GM21786 (cell line): ENCODE measurements around the gene CNOT1.

Experiments
- ATAC-seq: cut with Tn5 transposase; IDR thresholded peaks from one replicate; pipeline ENCODE4 v1.9.1; 2021; ENCODE audit not compliant: unreplicated experiment

Gene CNOT1

DNA sequence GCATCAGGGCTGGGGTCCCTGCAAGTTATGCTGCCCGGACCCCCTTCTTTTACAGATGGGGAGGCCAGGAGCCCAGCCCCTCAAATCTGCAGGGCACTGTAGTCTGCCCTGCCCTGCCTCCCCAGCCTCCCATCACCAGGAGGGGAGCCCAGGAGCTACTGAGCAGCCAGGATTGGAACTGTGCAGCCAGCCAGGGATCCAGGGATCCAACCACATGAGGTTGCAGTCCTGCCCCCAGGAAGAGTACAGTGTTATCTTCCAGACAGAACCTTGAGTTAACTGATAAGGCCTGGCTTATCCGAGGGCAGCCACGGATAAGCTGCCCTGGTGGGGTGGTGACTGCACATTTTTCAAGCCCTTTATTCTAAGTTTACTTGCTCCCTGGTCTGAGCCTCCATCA, 141.1 kb downstream of the CNOT1 start:
- no peak for ATAC-seq

DNA sequence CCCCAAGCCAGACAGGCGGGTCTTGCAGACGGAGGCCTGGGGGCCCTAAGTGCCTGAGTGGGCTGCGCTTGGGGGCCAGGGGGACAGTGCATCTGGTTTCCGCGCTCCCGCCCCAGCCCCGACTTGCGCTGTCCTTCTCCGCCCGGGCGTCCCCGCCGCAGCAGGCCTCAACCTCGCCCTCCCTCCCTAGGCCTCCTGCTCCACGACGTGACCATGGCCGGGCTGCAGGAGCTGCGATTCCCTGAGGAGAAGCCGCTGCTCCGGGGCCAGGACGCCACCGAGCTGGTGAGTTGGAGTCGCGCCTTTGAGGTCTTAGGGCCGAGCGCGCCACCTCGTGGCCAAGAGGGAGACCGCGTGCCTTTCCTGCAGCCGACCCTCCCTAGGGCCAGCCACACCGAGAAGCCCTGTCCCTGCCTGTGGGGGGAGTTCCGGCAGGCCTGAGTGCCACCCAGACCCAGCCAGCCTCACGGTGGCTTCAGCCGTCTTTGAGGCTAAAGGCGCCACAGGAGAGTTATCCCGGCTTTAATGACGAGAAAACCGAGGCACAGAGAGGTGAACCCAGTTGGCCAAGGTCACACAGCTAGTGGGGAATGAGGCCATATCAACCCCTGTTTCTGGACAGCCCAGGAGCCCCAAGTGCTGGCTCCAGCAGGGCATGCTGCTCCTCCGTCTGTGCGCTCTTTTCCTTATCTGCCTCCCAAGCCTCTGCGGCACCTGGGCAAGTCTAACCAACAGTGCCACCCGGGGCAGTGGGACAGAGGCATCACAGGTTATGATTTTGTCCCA, 141.9 kb downstream of the CNOT1 start:
- no peak for ATAC-seq

GRCh38 chr16:58485184-58485887, 144.3 kb downstream of the CNOT1 start:
- no peak for ATAC-seq

DNA sequence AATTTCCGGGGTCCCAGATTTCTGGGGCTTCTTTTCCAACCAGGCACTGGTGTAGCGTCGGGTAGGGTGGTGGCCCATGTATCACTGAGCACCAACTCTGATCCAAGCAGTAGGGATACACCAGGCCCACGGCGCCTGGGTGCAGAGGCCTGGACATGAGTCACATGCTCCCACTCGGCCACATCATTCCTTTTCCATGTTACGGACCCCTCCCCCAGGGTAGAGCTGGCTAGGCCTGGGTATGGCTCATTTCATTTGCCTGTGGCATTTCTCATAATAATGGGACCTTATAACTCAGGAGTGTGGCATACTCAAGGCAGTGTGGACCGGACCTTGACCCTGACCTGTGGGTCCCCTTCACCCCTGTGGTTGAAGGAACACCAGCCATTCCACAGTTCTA, 147.7 kb downstream of the CNOT1 start:
- ATAC-seq, result no peak

GRCh38 chr16:58481226-58481869, 148.3 kb downstream of the CNOT1 start:
- ATAC-seq, result no peak

- no peak for ATAC-seq
Measured at GRCh38 chr16:58478427-58478826, 151.2 kb downstream of the CNOT1 start.

- no peak for ATAC-seq
Measured at GRCh38 chr16:58476791-58477190, 152.8 kb downstream of the CNOT1 start.

DNA sequence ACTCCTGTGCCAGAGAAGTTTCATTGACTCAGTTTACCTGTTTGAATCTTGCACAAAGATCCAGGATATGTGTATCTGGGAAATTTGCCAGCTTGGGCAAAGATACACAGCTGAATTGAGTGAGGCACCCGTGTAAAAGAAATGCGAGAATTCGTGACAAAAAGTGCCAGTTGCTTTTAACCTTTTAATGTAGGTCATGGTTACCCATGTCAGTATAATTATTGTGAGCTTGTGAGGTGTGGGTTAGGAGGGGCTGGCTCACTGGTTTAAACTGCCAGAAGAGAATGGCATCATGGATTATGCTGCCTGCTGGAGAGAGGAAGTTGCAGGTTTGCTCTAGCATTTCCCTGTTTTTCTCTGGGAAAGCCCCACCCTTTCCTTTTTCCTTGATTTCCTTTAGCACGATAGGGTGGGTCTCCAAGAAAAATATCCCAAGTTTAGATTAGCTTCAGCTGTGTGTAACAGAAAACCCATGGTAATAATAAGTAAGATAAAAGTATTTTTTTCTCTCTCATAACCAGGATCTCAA, 154.5 kb downstream of the CNOT1 start:
- ATAC-seq, result no peak

- no peak for ATAC-seq
Measured at GRCh38 chr16:58474296-58474695, 155.3 kb downstream of the CNOT1 start.

DNA sequence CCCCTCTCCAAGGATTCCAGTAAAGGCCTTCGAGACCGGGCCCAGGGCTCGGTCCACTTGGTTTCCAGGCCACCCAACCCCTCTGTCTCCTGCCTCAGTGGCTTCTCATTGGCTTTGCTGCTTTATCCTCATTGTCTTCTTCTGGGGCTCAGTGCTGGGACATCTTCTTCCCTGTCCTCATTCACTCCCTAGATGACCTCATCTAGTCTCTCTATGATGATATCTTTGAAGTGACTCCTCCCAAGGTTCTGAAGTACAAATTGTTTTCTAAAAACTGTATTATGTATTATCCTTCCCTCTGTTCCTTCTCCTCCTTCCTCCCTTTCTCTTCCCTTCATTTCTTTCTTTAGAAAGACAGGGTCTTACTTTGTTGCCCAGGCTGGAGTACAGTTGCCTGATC, 156.8 kb downstream of the CNOT1 start:
- ATAC-seq, result no peak

DNA sequence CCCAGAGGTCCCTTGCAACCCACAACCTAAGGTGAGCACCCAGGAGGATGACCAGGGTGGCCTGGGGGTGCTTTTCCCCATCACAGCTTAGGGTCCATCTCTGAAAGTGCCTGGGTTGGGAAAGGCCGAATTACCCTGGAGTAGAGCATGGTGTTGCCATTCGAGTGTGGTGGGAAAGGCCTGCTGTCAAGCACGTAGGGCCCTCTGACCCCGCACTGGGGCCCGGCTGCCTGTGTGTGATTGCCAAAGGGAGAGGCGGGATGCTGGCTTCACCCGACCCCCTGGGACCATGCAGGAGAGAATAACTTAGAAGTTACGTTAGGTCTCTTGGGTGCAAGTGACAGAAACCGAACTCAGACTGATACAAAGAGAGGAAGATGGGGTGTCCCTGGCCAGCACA, 157.4 kb downstream of the CNOT1 start:
- ATAC-seq, result no peak

GRCh38 chr16:58471209-58471975, 158.2 kb downstream of the CNOT1 start:
- no peak for ATAC-seq
